Measurements from ENCODE around the gene OR8G5. TPM values are rescaled to one million over a fixed set of nuclear protein-coding genes. Genes with fewer than 3 reads are reported as not detected.

Gene OR8G5
- total RNA-seq, 4 donors from 2014 or later: not detected

DNA sequence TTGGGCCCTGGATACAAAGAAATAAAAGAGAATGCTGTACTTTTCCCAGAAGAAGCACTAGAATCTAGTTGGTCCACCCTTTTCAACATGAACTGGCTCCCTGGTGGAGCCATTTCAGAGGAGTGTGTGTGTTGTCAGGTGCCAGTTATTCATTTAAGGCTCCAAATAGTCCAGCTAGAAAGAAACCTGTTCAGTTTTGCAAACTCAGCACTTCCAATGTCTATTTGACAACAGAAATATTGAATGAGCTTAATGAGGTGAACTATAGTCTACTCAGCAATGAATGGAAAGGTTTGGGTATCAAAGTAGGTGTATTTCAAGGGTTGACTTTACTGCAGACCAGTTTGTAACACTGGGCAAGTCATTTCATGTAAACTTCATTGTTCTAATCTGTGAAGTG, 55.5 kb downstream of the OR8G5 start:
- ATAC-seq (ENCODE audit: low FRiP score): no peak
- DNase-seq (ENCODE audit: low spot score): no peak
- TF ChIP-seq, protein P1, sequence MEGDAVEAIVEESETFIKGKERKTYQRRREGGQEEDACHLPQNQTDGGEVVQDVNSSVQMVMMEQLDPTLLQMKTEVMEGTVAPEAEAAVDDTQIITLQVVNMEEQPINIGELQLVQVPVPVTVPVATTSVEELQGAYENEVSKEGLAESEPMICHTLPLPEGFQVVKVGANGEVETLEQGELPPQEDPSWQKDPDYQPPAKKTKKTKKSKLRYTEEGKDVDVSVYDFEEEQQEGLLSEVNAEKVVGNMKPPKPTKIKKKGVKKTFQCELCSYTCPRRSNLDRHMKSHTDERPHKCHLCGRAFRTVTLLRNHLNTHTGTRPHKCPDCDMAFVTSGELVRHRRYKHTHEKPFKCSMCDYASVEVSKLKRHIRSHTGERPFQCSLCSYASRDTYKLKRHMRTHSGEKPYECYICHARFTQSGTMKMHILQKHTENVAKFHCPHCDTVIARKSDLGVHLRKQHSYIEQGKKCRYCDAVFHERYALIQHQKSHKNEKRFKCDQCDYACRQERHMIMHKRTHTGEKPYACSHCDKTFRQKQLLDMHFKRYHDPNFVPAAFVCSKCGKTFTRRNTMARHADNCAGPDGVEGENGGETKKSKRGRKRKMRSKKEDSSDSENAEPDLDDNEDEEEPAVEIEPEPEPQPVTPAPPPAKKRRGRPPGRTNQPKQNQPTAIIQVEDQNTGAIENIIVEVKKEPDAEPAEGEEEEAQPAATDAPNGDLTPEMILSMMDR (IDR thresholded peaks at IDR 0.05): no peak

DNA sequence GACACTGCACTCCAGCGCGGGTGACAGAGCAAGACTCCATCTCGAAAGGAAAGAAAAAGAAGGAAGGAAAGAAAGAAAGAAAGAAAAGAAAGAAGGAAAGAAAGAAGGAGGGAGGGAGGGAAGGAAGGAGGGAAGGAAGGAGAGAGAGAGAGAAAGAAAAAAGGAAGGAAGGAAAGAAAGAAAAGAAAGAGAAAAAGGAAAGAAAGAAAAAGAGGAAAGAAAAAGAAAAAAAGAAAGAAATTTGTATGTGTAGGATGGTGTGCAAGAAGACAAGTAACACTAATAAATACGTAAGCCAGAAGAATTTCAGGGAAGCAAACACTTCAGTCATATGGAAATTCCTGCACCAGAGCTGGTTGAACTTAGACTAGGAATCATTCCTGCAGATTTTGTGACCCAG, 57.0 kb downstream of the OR8G5 start:
- ATAC-seq (ENCODE audit: low FRiP score) (no peak), DNase-seq (ENCODE audit: low spot score) (no peak)
- TF ChIP-seq, protein P1 (IDR thresholded peaks at IDR 0.05): no peak

DNA sequence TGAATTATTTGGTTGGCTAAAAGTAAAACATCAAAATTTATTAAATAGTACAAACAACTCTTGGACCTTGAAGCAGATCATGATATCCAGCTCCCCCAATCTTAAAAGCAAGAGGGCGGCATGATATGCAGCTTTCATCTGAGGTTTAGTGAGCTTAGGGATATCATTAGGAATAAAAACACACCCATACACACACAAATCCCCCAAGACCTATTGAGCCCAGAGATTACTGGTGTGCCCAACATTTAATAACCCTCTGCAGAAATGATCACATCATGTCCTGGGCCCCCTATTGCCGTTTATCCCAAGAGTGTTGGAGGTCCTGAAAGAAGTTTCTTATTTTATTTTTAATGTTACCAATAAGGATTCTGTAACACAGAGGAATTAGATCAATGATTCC, 57.7 kb downstream of the OR8G5 start, which contains the start of gene OR8D1:
Gene OR8D1 (minus strand): TSS at position 101 of the 400 bp plus-strand sequence. CDS start 3,183 bp downstream, outside the sequence.
- ATAC-seq (ENCODE audit: low FRiP score): no peak
- no peak for DNase-seq (ENCODE audit: low spot score)
- TF ChIP-seq, protein P1 (IDR thresholded peaks at IDR 0.05): no peak

DNA sequence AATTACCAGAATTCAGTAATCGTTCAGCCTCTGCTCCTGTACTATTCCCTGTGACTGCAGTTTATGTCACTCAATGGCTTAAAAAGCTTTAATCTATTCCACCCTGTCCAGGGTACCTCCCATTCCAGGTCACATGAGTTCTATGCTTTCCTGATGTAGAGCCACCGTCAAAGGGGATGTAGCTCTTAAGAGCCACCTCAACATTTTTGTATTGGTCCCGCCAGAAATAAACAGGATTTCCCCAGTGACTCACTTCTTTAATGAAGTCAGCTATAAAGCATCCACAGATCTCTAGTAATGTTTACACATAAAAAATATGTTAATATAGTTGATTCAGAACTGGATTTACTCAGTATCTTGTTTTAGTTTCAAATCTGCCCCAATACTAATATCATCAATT, 58.9 kb downstream of the OR8G5 start:
- TF ChIP-seq, protein P1 (IDR thresholded peaks at IDR 0.05): no peak
- DNase-seq (ENCODE audit: low spot score): no peak
- ATAC-seq (ENCODE audit: low FRiP score): no peak

Other genes starting within 250 kb of the OR8G5 start
- not detected for gene OR10G4, start 243.4 kb upstream of the OR8G5 start, total RNA-seq
- not detected for gene OR10G9, start 233.4 kb upstream of the OR8G5 start, total RNA-seq
- gene OR10G8, start 229.6 kb upstream of the OR8G5 start, total RNA-seq: not detected
- gene OR10G7, start 215.1 kb upstream of the OR8G5 start, total RNA-seq: not detected
- gene VWA5A, start 140.9 kb upstream of the OR8G5 start, total RNA-seq: 10 to 100 TPM in 3 of 4 donors, 1 to 10 TPM in 1; 9.7 to 19.5 (median 15.0) TPM
- not detected for gene OR10D3, start 73.0 kb upstream of the OR8G5 start, total RNA-seq
- not detected for gene OR8G1, start 15.3 kb upstream of the OR8G5 start, total RNA-seq
- gene OR8D1, start 57.6 kb downstream of the OR8G5 start, total RNA-seq: not detected
- not detected for gene OR8D2, start 63.8 kb downstream of the OR8G5 start, total RNA-seq
- gene OR8B2, start 128.1 kb downstream of the OR8G5 start, total RNA-seq: not detected
- not detected for gene OR8B3, start 142.6 kb downstream of the OR8G5 start, total RNA-seq
- not detected for gene OR8B4, start 168.5 kb downstream of the OR8G5 start, total RNA-seq
- not detected for gene OR8B8, start 189.3 kb downstream of the OR8G5 start, total RNA-seq

Measured in omental fat pad (tissue), 4 donors.